ENCODE measurements around the gene PC. TPM values are rescaled to one million over a fixed set of nuclear protein-coding genes. Genes with fewer than 3 reads are reported as not detected.

Gene PC
- total and polyA plus RNA-seq, 9 of the 15 experiments (the other 6 are each of a cell fraction or from before 2014, with no cell fraction given) = 0.94 to 38.0 (median 8.7) TPM

- TF ChIP-seq, protein P1, sequence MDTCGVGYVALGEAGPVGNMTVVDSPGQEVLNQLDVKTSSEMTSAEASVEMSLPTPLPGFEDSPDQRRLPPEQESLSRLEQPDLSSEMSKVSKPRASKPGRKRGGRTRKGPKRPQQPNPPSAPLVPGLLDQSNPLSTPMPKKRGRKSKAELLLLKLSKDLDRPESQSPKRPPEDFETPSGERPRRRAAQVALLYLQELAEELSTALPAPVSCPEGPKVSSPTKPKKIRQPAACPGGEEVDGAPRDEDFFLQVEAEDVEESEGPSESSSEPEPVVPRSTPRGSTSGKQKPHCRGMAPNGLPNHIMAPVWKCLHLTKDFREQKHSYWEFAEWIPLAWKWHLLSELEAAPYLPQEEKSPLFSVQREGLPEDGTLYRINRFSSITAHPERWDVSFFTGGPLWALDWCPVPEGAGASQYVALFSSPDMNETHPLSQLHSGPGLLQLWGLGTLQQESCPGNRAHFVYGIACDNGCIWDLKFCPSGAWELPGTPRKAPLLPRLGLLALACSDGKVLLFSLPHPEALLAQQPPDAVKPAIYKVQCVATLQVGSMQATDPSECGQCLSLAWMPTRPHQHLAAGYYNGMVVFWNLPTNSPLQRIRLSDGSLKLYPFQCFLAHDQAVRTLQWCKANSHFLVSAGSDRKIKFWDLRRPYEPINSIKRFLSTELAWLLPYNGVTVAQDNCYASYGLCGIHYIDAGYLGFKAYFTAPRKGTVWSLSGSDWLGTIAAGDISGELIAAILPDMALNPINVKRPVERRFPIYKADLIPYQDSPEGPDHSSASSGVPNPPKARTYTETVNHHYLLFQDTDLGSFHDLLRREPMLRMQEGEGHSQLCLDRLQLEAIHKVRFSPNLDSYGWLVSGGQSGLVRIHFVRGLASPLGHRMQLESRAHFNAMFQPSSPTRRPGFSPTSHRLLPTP (IDR thresholded peaks at IDR 0.05; ENCODE audit: borderline replicate concordance, extremely low read depth, insufficient read length) = no peak
- no peak for TF ChIP-seq NFE2L1 (tag; IDR thresholded peaks at IDR 0.05; ENCODE audit: borderline replicate concordance, low read depth)
Observed at GRCh38 chr11:66864172-66864901, 93.8 kb downstream of the PC start (continued).

GRCh38 chr11:66863428-66864125 is 94.6 kb downstream of the PC start:
- Histone ChIP-seq H3K4me2 (ENCODE audit: insufficient read depth, low read length) (no peak overlapping the region), H3K9me3 (replicated peaks; ENCODE audit: control insufficient read depth, insufficient read depth, low read depth, low read length) (no peaks in the 10 kb centered on the region), H3K9me1 (ENCODE audit: control insufficient read depth, insufficient read depth, low read length) (no peaks in the 10 kb centered on the region), H4K20me1 (replicated peaks; ENCODE audit: control insufficient read depth, insufficient read depth, low read length) (0 out of 2 replicates have a peak, but pooled peaks cover 3% of the 10 kb centered on the region), H2AFZ (ENCODE audit: low read depth, low read length) (no peak overlapping the region), H3K27me3 (ENCODE audit: control insufficient read depth in 2 of 2, insufficient read depth in 2 of 2, low read length in 2 of 2) (no peaks in the 10 kb centered on the region), H3K9ac (ENCODE audit: insufficient read depth in 1 of 2, low read depth in 2 of 2, low read length in 2 of 2) (peak overlapping the region in 1 of 2 experiments; percentile 28; a peak in 1 of 4 replicates), H3K4me3 (no peak overlapping the region), H3K36me3 (ENCODE audit: control insufficient read depth, insufficient read depth, low read length) (peaks cover 27% of the 10 kb centered on the region; the same call in 1 of the 3 replicates), H3K4me1 (replicated peaks in 1 of 2; ENCODE audit: control insufficient read depth in 2 of 2, insufficient read depth in 2 of 2, low read length in 2 of 2) (peaks cover 4 to 75% of the 10 kb centered on the region in 2 experiments; a peak in 4 of 5 replicates), H3K79me2 (ENCODE audit: control insufficient read depth, insufficient read depth, low read length) (peaks cover under 1% of the 10 kb centered on the region; the same call in 2 of the 3 replicates), H3K27ac (ENCODE audit: extremely low read depth, low read depth, low read length) (no peak overlapping the region)
- TF ChIP-seq, protein P2, sequence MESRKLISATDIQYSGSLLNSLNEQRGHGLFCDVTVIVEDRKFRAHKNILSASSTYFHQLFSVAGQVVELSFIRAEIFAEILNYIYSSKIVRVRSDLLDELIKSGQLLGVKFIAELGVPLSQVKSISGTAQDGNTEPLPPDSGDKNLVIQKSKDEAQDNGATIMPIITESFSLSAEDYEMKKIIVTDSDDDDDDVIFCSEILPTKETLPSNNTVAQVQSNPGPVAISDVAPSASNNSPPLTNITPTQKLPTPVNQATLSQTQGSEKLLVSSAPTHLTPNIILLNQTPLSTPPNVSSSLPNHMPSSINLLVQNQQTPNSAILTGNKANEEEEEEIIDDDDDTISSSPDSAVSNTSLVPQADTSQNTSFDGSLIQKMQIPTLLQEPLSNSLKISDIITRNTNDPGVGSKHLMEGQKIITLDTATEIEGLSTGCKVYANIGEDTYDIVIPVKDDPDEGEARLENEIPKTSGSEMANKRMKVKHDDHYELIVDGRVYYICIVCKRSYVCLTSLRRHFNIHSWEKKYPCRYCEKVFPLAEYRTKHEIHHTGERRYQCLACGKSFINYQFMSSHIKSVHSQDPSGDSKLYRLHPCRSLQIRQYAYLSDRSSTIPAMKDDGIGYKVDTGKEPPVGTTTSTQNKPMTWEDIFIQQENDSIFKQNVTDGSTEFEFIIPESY (CRISPR knock-in tag; IDR thresholded peaks at IDR 0.05) = 0 out of 2 replicates have a peak, but pooled peaks have one; percentile 16
- no peak for TF ChIP-seq PPARD (CRISPR knock-in tag; IDR thresholded peaks at IDR 0.05)
- ChIA-PET POLR2A (interaction anchor here (0.5 kb wide), 1 partner anchor 12 kb away, joined by 3 read pairs; no protein-coding TSS in a partner anchor), CTCF (ENCODE audit: low intra/inter-chr PET ratio) (no interaction called here)
- no peak for ATAC-seq
- WGBS (ENCODE audit: insufficient coverage, low coverage, missing lambda C conversion rate) = 88% methylated on average over 27 of the region's 31 CpGs
- in situ Hi-C loops (cut with MboI) (no loop called here), intact Hi-C loops (cut with micrococcal nuclease) (no loop called here)
- no peak for DNase-seq (ENCODE audit: extremely low read depth in 1 of 4, low spot score in 3 of 4)
- no peak for FAIRE-seq
- BruUV-seq (replicated peaks) = no TSS peak
